IMR-90 (cell line): ENCODE results near the gene LUC7L3. TPM values are rescaled to one million over a fixed set of nuclear protein-coding genes. Genes with fewer than 3 reads are reported as not detected.

Source experiments
- ATAC-seq: fragments of 200-7000 bp; cut with Tn5 transposase; 2 replicates; pipeline ENCODE4 v1.9.1; 2020; ENCODE audit warnings: low read depth, mild to moderate bottlenecking, moderate library complexity
- BruUV-seq: library from RNA; stranded (reverse); fragments of 400-500 nt; replicated peaks from 2 replicates; lab custom pipeline; 2021; lab: Mats Ljungman, UMichigan
- CTCF ChIA-PET: fragments of 300-600 bp; formaldehyde crosslinking; extraction: SDS; loops from one replicate; lab custom pipeline; 2021; ENCODE audit warnings: antibody characterized with exemption; lab: Yijun Ruan, JAX
- POLR2A ChIA-PET: fragments of 300-600 bp; sonication (Branson Sonifier 250); formaldehyde crosslinking; loops from one replicate; lab custom pipeline; 2022; ENCODE audit warnings: antibody characterized with exemption; ENCODE audit not compliant: unreplicated experiment; lab: Charles Lee
- DNase-seq: peaks from one replicate; pipeline ENCODE4 v3.0.0; 2013
- H2AFZ ChIP-seq: replicated peaks from 2 replicates; pipeline ENCODE3; 2013; ENCODE audit warnings: low read length, mild to moderate bottlenecking; ENCODE audit not compliant: poor library complexity
- H2AK5ac ChIP-seq: 2 replicates; pipeline ENCODE4 v1.6.1; 2013; ENCODE audit warnings: low read depth, low read length, inconsistent platforms
- H2AK9ac ChIP-seq: replicated peaks from 2 replicates; pipeline ENCODE3; 2013; ENCODE audit warnings: mild to moderate bottlenecking, low read depth, low read length, moderate library complexity; ENCODE audit not compliant: poor library complexity
- H2BK120ac ChIP-seq: 2 replicates; pipeline ENCODE4 v1.6.1; 2013; ENCODE audit warnings: low read depth, low read length, inconsistent platforms
- H2BK15ac ChIP-seq: 3 replicates; pipeline ENCODE4 v1.6.1; 2013; ENCODE audit warnings: low read depth, low read length, inconsistent platforms
- H2BK20ac ChIP-seq: 2 replicates; pipeline ENCODE4 v1.6.1; 2013; ENCODE audit warnings: low read depth, mild to moderate bottlenecking, inconsistent platforms, low read length, moderate library complexity
- H2BK5ac ChIP-seq: 2 replicates; pipeline ENCODE4 v1.6.1; 2013; ENCODE audit warnings: mild to moderate bottlenecking, low read depth, low read length, inconsistent platforms; ENCODE audit not compliant: poor library complexity, severe bottlenecking
- H3K14ac ChIP-seq: replicated peaks from 2 replicates; pipeline ENCODE4 v1.6.1; 2013; ENCODE audit warnings: low read depth, low read length, inconsistent platforms
- H3K18ac ChIP-seq: 2 replicates; pipeline ENCODE4 v1.6.1; 2013; ENCODE audit warnings: low read depth, low read length, control low read depth
- H3K23ac ChIP-seq: 2 replicates; pipeline ENCODE4 v1.6.1; 2013; ENCODE audit warnings: low read depth, low read length, inconsistent platforms
- H3K27ac ChIP-seq: 2 replicates; pipeline ENCODE4 v1.5.1; 2013; ENCODE audit warnings: mild to moderate bottlenecking, control low read depth, low read length; ENCODE audit not compliant: insufficient read depth
- H3K27me3 ChIP-seq: 2 replicates; pipeline ENCODE4 v1.6.1; 2013; ENCODE audit warnings: low read length; ENCODE audit not compliant: control insufficient read depth, insufficient read depth
- H3K36me3 ChIP-seq: 2 replicates; pipeline ENCODE4 v1.6.1; 2013; ENCODE audit warnings: low read length, mixed read lengths; ENCODE audit not compliant: control insufficient read depth, insufficient read depth
- H3K4ac ChIP-seq: 2 replicates; pipeline ENCODE4 v1.6.1; 2013; ENCODE audit warnings: low read depth, low read length, inconsistent platforms
- H3K4me1 ChIP-seq: 2 replicates; pipeline ENCODE4 v1.6.1; 2013; ENCODE audit warnings: low read length, mixed read lengths; ENCODE audit not compliant: control insufficient read depth, insufficient read depth
- H3K4me2 ChIP-seq: 2 replicates; pipeline ENCODE4 v1.6.1; 2013; ENCODE audit warnings: low read depth, mild to moderate bottlenecking, control low read depth, low read length, moderate library complexity
- H3K4me3 ChIP-seq: 2 replicates; pipeline ENCODE4 v1.5.1; 2013; ENCODE audit warnings: low read depth, mild to moderate bottlenecking, control low read depth, low read length, moderate library complexity; ENCODE audit not compliant: insufficient read depth
- H3K56ac ChIP-seq: 2 replicates; pipeline ENCODE4 v1.6.1; 2013; ENCODE audit warnings: low read length, inconsistent platforms; ENCODE audit not compliant: insufficient read depth; ENCODE audit errors: extremely low read depth
- H3K79me1 ChIP-seq, 2 experiments: 2 replicates each; pipeline ENCODE4 v1.6.1; 2013; ENCODE audit warnings: low read length in 2 of 2, inconsistent platforms in 1 of 2, low read depth in 1 of 2
- H3K9ac ChIP-seq: 2 replicates; pipeline ENCODE4 v1.6.1; 2013; ENCODE audit warnings: low read depth, low read length, control low read depth
- H3K9me1 ChIP-seq: 2 replicates; pipeline ENCODE4 v1.6.1; 2013; ENCODE audit warnings: low read length, inconsistent platforms; ENCODE audit not compliant: insufficient read depth
- H3K9me3 ChIP-seq: 2 replicates; pipeline ENCODE4 v1.6.1; 2013; ENCODE audit warnings: low read length; ENCODE audit not compliant: control insufficient read depth, insufficient read depth
- H4K20me1 ChIP-seq: 2 replicates; pipeline ENCODE4 v1.6.1; 2013; ENCODE audit warnings: low read length, inconsistent platforms; ENCODE audit not compliant: insufficient read depth
- H4K5ac ChIP-seq: 2 replicates; pipeline ENCODE4 v1.6.1; 2013; ENCODE audit warnings: mild to moderate bottlenecking, low read depth, low read length, control low read depth
- H4K8ac ChIP-seq, 2 experiments: 2 replicates each; pipeline ENCODE4 v1.6.1; 2013; ENCODE audit warnings: low read depth in 2 of 2, low read length in 2 of 2, control low read depth in 1 of 2, inconsistent platforms in 1 of 2
- H4K91ac ChIP-seq: 2 replicates; pipeline ENCODE4 v1.6.1; 2013; ENCODE audit warnings: low read depth, low read length, inconsistent platforms; ENCODE audit not compliant: insufficient read depth
- CHD1 ChIP-seq: IDR thresholded peaks from 2 replicates; pipeline ENCODE4 v1.6.1; 2012; ENCODE audit warnings: low read depth, low read length, improper control_type of control experiment
- ELK1 ChIP-seq: fragments of 150-350 bp; IDR thresholded peaks from 2 replicates; pipeline ENCODE4 v1.6.1; 2016; ENCODE audit warnings: low read depth, mild to moderate bottlenecking, low read length, moderate library complexity, borderline replicate concordance
- MXI1 ChIP-seq: IDR thresholded peaks from 2 replicates; pipeline ENCODE4 v1.6.1; 2012; ENCODE audit warnings: low read depth, mild to moderate bottlenecking, low read length, moderate library complexity, borderline replicate concordance
- POLR2A ChIP-seq: IDR thresholded peaks from 2 replicates; pipeline ENCODE4 v1.6.1; 2012; ENCODE audit warnings: mild to moderate bottlenecking, low read depth, low read length
- RAD21 ChIP-seq: IDR thresholded peaks from 2 replicates; pipeline ENCODE4 v1.6.1; 2012; ENCODE audit warnings: low read length, improper control_type of control experiment
- WGBS, 2 experiments: methylation state at CpG; one replicate each; pipeline versions ENCODE4 v1.1.5 to v1.1.7; 2013; ENCODE audit warnings: missing lambda C conversion rate in 2 of 2; ENCODE audit not compliant: insufficient read length in 1 of 2; ENCODE audit errors: extremely low coverage in 2 of 2; 5-methylcytosine and 5-hydroxymethylcytosine counted together
- dilution Hi-C: fragments of 300-500 bp; cut with HindIII; formaldehyde crosslinking; loops from one replicate; pipeline ENCODE4 v1.14.3; 2018; ENCODE audit warnings: low sequenced_read_pairs; ENCODE audit not compliant: unreplicated experiment
- in situ Hi-C: fragments of 300-500 bp; cut with MboI; formaldehyde crosslinking; loops from 3 replicates; pipeline ENCODE4 v1.14.3; 2019; ENCODE audit warnings: low sequenced_read_pairs, inconsistent platforms, mixed read lengths
- intact Hi-C: fragments of 100-400 bp; cut with micrococcal nuclease; formaldehyde crosslinking; loops from 2 replicates; pipeline ENCODE4 v1.10.0; 2022
- polyA plus RNA-seq, 3 experiments: library from polyadenylated mRNA; depleted of rRNA; stranded (reverse); fragments of >200 nt; gene quantifications; 2 replicates each; pipeline ENCODE4 v1.2.3, GENCODE V29; 2012; ENCODE audit warnings: low replicate concordance in 1 of 3
- total RNA-seq: library from RNA; depleted of rRNA; stranded (reverse); fragments of >200 nt; gene quantifications from 2 replicates; pipeline ENCODE4 v1.2.3, GENCODE V29; 2012

Gene LUC7L3
- total and polyA plus RNA-seq, 2 of the 4 experiments (the other 2 are of a cell fraction) = 17.7 to 44.7 TPM

GRCh38 chr17:50715471-50715870 lies 3.9 kb upstream of the LUC7L3 start:
- ATAC-seq = no peak
- no peak for TF ChIP-seq MXI1
- TF ChIP-seq POLR2A = no peak
- TF ChIP-seq RAD21 = no peak
- TF ChIP-seq CHD1 = no peak
- no peak for TF ChIP-seq ELK1
- CTCF ChIA-PET = no interaction called here
- Histone ChIP-seq H2AK5ac (no peak overlapping the region), H3K14ac (no peak overlapping the region), H2BK15ac (no peak overlapping the region), H3K4me2 (no peak overlapping the region), H3K4ac (no peak overlapping the region), H2AK9ac (no peak overlapping the region), H3K18ac (no peak overlapping the region), H2AFZ (no peak overlapping the region), H4K5ac (no peak overlapping the region), H2BK20ac (no peak overlapping the region), H2BK5ac (no peak overlapping the region), H3K9ac (no peak overlapping the region), H3K4me1 (no peaks in the 10 kb centered on the region), H4K91ac (no peak overlapping the region), H3K9me3 (no peaks in the 10 kb centered on the region), H3K23ac (no peak overlapping the region), H4K20me1 (peaks cover 10% of the 10 kb centered on the region; the same call in 1 of the 2 replicates), H3K9me1 (no peaks in the 10 kb centered on the region), H3K36me3 (no peaks in the 10 kb centered on the region), H3K56ac (no peak overlapping the region), H3K4me3 (no peak overlapping the region), H3K27me3 (0 out of 2 replicates have a peak, but pooled peaks cover 1% of the 10 kb centered on the region), H3K79me1 (peaks cover 0 to 5% of the 10 kb centered on the region in 2 experiments; a peak in 2 of 4 replicates), H2BK120ac (no peak overlapping the region), H4K8ac (no peak overlapping the region), H3K27ac (no peak overlapping the region)
- in situ Hi-C loops = no loop called here
- DNase-seq = no peak
- intact Hi-C loops = no loop called here
- dilution Hi-C loops = no loop called here
- POLR2A ChIA-PET = no interaction called here
- BruUV-seq = no TSS peak
- no CpG with 5 or more reads among the region's 3 CpGs for WGBS, 2 experiments
